Activated CD4-positive, alpha-beta T cell treated with anti-CD3 and anti-CD28 coated beads for 24 hours (primary cell): ENCODE measurements around the gene KLK2.
"Not testable (repeated sequence)": the region's sequence is repeated elsewhere in the genome, so short reads cannot be mapped to it uniquely, and the experiment has no call there.

ENCODE experiments used
- DNase-seq, 2 donors: peaks; one replicate each; pipeline ENCODE4 v3.0.0-alpha.2; 2020; ENCODE audit warnings: low read depth in 2 of 2

Gene KLK2

GRCh38 chr19:50894478-50895356 lies 21.5 kb downstream of the KLK2 start:
- DNase-seq = no peak

- not testable (repeated sequence) for DNase-seq
These were observed 22.9 kb downstream of the KLK2 start for GRCh38 chr19:50896089-50896590.

- DNase-seq = no peak
These were observed 23.5 kb downstream of the KLK2 start for GRCh38 chr19:50896591-50897190.

- DNase-seq = no peak
These were observed 24.0 kb downstream of the KLK2 start for GRCh38 chr19:50897191-50897607.

GRCh38 chr19:50897612-50898011 lies 24.4 kb downstream of the KLK2 start:
- no peak for DNase-seq

GRCh38 chr19:50898018-50898417 lies 24.8 kb downstream of the KLK2 start:
- no peak for DNase-seq

- no peak for DNase-seq
These were observed 26.3 kb downstream of the KLK2 start for GRCh38 chr19:50899569-50899968.

GRCh38 chr19:50902640-50903039 lies 29.4 kb downstream of the KLK2 start:
- no peak for DNase-seq

GRCh38 chr19:50906217-50906616 lies 33.0 kb downstream of the KLK2 start:
- DNase-seq = peak; percentile 20 to 26

GRCh38 chr19:50908336-50908735 lies 35.1 kb downstream of the KLK2 start:
- no peak for DNase-seq

- peak; percentile 22 to 41 for DNase-seq
These were observed 36.2 kb downstream of the KLK2 start for GRCh38 chr19:50909240-50910070.

- DNase-seq = no peak
These were observed 37.5 kb downstream of the KLK2 start for GRCh38 chr19:50910722-50911121.

GRCh38 chr19:50911206-50912101 lies 38.2 kb downstream of the KLK2 start, which contains the start of gene KLK4:
Gene KLK4 (minus strand): TSS chr19:50911395. CDS start chr19:50910738, 657 bp downstream.
- no peak for DNase-seq

- no peak for DNase-seq
These were observed 38.9 kb downstream of the KLK2 start for GRCh38 chr19:50912102-50912599.

- no peak for DNase-seq
These were observed 39.8 kb downstream of the KLK2 start for GRCh38 chr19:50912727-50913716.

GRCh38 chr19:50916069-50916468 lies 42.8 kb downstream of the KLK2 start:
- DNase-seq = no peak

- DNase-seq = no peak
These were observed 48.4 kb downstream of the KLK2 start for GRCh38 chr19:50921426-50922316.

- peak; percentile 63 to 71 for DNase-seq
These were observed 49.1 kb downstream of the KLK2 start for GRCh38 chr19:50922317-50922853.
